ENCODE data around the gene KIF16B.

GRCh38 chr20:16520154-16520553, 53.1 kb downstream of the KIF16B start:
- no peak for TF ChIP-seq CTCF (IDR thresholded peaks at IDR 0.05)
- TF ChIP-seq POLR2A (IDR thresholded peaks at IDR 0.05): no peak
- TF ChIP-seq POLR2AphosphoS5 (IDR thresholded peaks at IDR 0.05): no peak
- no peak for TF ChIP-seq EP300 (IDR thresholded peaks at IDR 0.05)
